HepG2 (cell line): ENCODE data around the gene AHCYL2. TPM values are rescaled to one million over a fixed set of nuclear protein-coding genes. Genes with fewer than 3 reads are reported as not detected.

Source experiments
- ATAC-seq: fragments of 200-7000 bp; cut with Tn5 transposase; 3 replicates; pipeline ENCODE4 v1.9.1; 2020; ENCODE audit warnings: mild to moderate bottlenecking, moderate library complexity
- BruUV-seq: library from RNA; stranded (reverse); fragments of 400-500 nt; replicated peaks from 2 replicates; lab custom pipeline; 2021; lab: Mats Ljungman, UMichigan
- CTCF ChIA-PET: fragments of 300-600 bp; formaldehyde crosslinking; extraction: SDS; loops from one replicate; lab custom pipeline; 2021; ENCODE audit warnings: low total read pairs, inconsistent platforms, low intra/inter-chr PET ratio; lab: Yijun Ruan, JAX
- POLR2A ChIA-PET: fragments of 350-600 bp; sonication (Branson Sonifier 250); formaldehyde crosslinking; loops from one replicate; lab custom pipeline; 2020; ENCODE audit warnings: antibody characterized with exemption, inconsistent platforms; lab: Yijun Ruan, JAX
- DNase-seq: peaks from one replicate; pipeline ENCODE4 v3.0.0-alpha.2; 2015; ENCODE audit warnings: low spot score
- FAIRE-seq: peaks from 3 replicates; lab custom pipeline; 2011; peaks lifted over from hg19 to GRCh38; lab: Jason Lieb, UNC
- H2AFZ ChIP-seq: one replicate; pipeline ENCODE4 v1.6.1; 2011; ENCODE audit warnings: low read length, inconsistent platforms
- H3K27ac ChIP-seq: fragments of 300-600 bp; 3 replicates; pipeline ENCODE4 v1.8.0; 2011; ENCODE audit warnings: mixed run types, mild to moderate bottlenecking, mixed read lengths, low read length, inconsistent platforms; ENCODE audit not compliant: insufficient read depth; ENCODE audit errors: extremely low read length
- H3K27me3 ChIP-seq, 2 experiments: fragments of 200-600 bp in 1 of 2; 2 replicates in 1 of 2; 3 replicates in 1 of 2; pipeline versions ENCODE4 v1.6.0 to v1.8.0; 2011; ENCODE audit warnings: low read length in 2 of 2, mild to moderate bottlenecking in 2 of 2, moderate library complexity in 2 of 2, inconsistent platforms in 1 of 2; ENCODE audit not compliant: insufficient read depth in 2 of 2, control insufficient read depth in 1 of 2
- H3K36me3 ChIP-seq, 2 experiments: fragments of 200-600 bp in 1 of 2; replicated peaks in 1 of 2; 2 replicates in 1 of 2; 3 replicates in 1 of 2; pipeline versions ENCODE4 v1.5.1 to v1.8.0; 2011; ENCODE audit warnings: low read length in 2 of 2, inconsistent platforms in 1 of 2; ENCODE audit not compliant: insufficient read depth in 2 of 2, control insufficient read depth in 1 of 2
- H3K4me1 ChIP-seq: 2 replicates; pipeline ENCODE4 v1.5.1; 2012; ENCODE audit warnings: low read length, inconsistent platforms; ENCODE audit not compliant: insufficient read depth
- H3K4me2 ChIP-seq: 2 replicates; pipeline ENCODE4 v1.6.0; 2011; ENCODE audit warnings: low read depth, low read length, inconsistent platforms
- H3K4me3 ChIP-seq, 3 experiments: fragments of 200-600 bp in 1 of 3; sonication (generic), shearing (Covaris generic) in 1 of 3; replicated peaks in 1 of 3; 2 replicates each; pipeline ENCODE4 v1.5.1; 2011 to 2016; ENCODE audit warnings: low read length in 3 of 3, inconsistent platforms in 2 of 3, low read depth in 2 of 3, mild to moderate bottlenecking in 2 of 3, control low read depth in 1 of 3, mixed read lengths in 1 of 3; ENCODE audit not compliant: insufficient read depth in 1 of 3
- H3K79me2 ChIP-seq: one replicate; pipeline ENCODE4 v1.6.1; 2011; ENCODE audit warnings: low read length, inconsistent platforms; ENCODE audit not compliant: insufficient read depth
- H3K9ac ChIP-seq: 2 replicates; pipeline ENCODE4 v1.6.0; 2011; ENCODE audit warnings: mild to moderate bottlenecking, low read depth, low read length, inconsistent platforms; ENCODE audit not compliant: insufficient read depth
- H3K9me3 ChIP-seq: 2 replicates; pipeline ENCODE4 v1.5.1; 2012; ENCODE audit warnings: mild to moderate bottlenecking, low read length
- H4K20me1 ChIP-seq: 2 replicates; pipeline ENCODE4 v1.6.0; 2011; ENCODE audit warnings: inconsistent platforms, mild to moderate bottlenecking, low read length, moderate library complexity; ENCODE audit not compliant: insufficient read depth
- ARID3A ChIP-seq: IDR thresholded peaks from 2 replicates; pipeline ENCODE4 v1.6.1; 2012; ENCODE audit warnings: low read depth, low read length, improper control_type of control experiment
- BHLHE40 ChIP-seq: IDR thresholded peaks from 2 replicates; pipeline ENCODE4 v1.6.1; 2011; ENCODE audit warnings: low read length, improper control_type of control experiment
- CTCF ChIP-seq: sonication (generic); formaldehyde crosslinking; IDR thresholded peaks from 2 replicates; pipeline ENCODE4 v1.5.0; 2020; ENCODE audit warnings: mild to moderate bottlenecking, missing genetic modification reagents, moderate library complexity
- DMAP1 ChIP-seq: IDR thresholded peaks from 2 replicates; pipeline ENCODE4 v1.6.1; 2016
- ELF1 ChIP-seq: sonication (generic); formaldehyde crosslinking; IDR thresholded peaks from 2 replicates; pipeline ENCODE4 v1.4.0; 2020; ENCODE audit warnings: missing genetic modification reagents
- KAT2B ChIP-seq: fragments of 150-350 bp; IDR thresholded peaks from 2 replicates; pipeline ENCODE4 v1.6.1; 2014; ENCODE audit warnings: low read depth, low read length, borderline replicate concordance
- MBD4 ChIP-seq: IDR thresholded peaks from 2 replicates; pipeline ENCODE4 v1.6.1; 2012; ENCODE audit warnings: low read length, inconsistent platforms, borderline replicate concordance
- MTA1 ChIP-seq: sonication (generic); formaldehyde crosslinking; IDR thresholded peaks from 2 replicates; pipeline ENCODE4 v1.4.0; 2020; ENCODE audit warnings: missing genetic modification reagents, mild to moderate bottlenecking, borderline replicate concordance
- PAX8 ChIP-seq: sonication (generic); formaldehyde crosslinking; IDR thresholded peaks from 2 replicates; pipeline ENCODE4 v1.8.0; 2022; ENCODE audit warnings: mild to moderate bottlenecking, missing genetic modification reagents, borderline replicate concordance
- RORA ChIP-seq: sonication (generic); formaldehyde crosslinking; IDR thresholded peaks from 2 replicates; pipeline ENCODE4 v1.5.0; 2020; ENCODE audit warnings: mild to moderate bottlenecking, missing genetic modification reagents, moderate library complexity
- SMAD1 ChIP-seq: sonication (generic); formaldehyde crosslinking; IDR thresholded peaks from 2 replicates; pipeline ENCODE4 v1.4.0; 2020; ENCODE audit warnings: missing genetic modification reagents, low read depth, mild to moderate bottlenecking, borderline replicate concordance
- TEAD3 ChIP-seq: optimal IDR thresholded peaks from 2 replicates; pipeline ENCODE3; 2016; ENCODE audit warnings: borderline replicate concordance
- ZNF615 ChIP-seq: sonication (generic); formaldehyde crosslinking; IDR thresholded peaks from 2 replicates; pipeline ENCODE4 v1.5.0; 2020; ENCODE audit warnings: mild to moderate bottlenecking, missing genetic modification reagents, borderline replicate concordance
- ZNF841 ChIP-seq: sonication (generic); formaldehyde crosslinking; IDR thresholded peaks from 2 replicates; pipeline ENCODE4 v1.8.1; 2023; ENCODE audit warnings: missing genetic modification reagents, borderline replicate concordance
- WGBS: methylation state at CpG from one replicate; pipeline ENCODE4 v1.1.6; 2017; ENCODE audit warnings: low lambda C conversion rate; 5-methylcytosine and 5-hydroxymethylcytosine counted together
- in situ Hi-C: cut with HindIII; loops from 2 replicates; pipeline ENCODE4 v1.10.0; 2017; ENCODE audit warnings: low pct_unique_long_range_greater_than_20kb; ENCODE audit not compliant: extremely low pct_ligation_motif_present
- intact Hi-C: fragments of 100-400 bp; cut with micrococcal nuclease; formaldehyde crosslinking; loops from one replicate; pipeline ENCODE4 v1.10.0; 2022; ENCODE audit not compliant: unreplicated experiment
- polyA plus RNA-seq, 8 experiments: library from polyadenylated mRNA; depleted of rRNA in 3 of 8; stranded (reverse) in 7 of 8; unstranded in 1 of 8; fragments of >200 nt; fragmentation: Illumina TruSeq in 4 of 8; extraction: Trizol in 4 of 8; gene quantifications; 2 replicates each; pipeline versions ENCODE4 v1.2.1 to v1.2.3, GENCODE V29; 2011 to 2016; ENCODE audit warnings: low read depth in 4 of 8, missing spikeins in 1 of 8, mixed read lengths in 1 of 8; ENCODE audit not compliant: insufficient read depth in 1 of 8
- total RNA-seq, 5 experiments: library from RNA; depleted of rRNA; stranded (reverse); fragments of >200 nt; fragmentation: Illumina TruSeq; extraction: Trizol; gene quantifications; 2 replicates each; pipeline ENCODE4 v1.2.3, GENCODE V29; 2016; ENCODE audit warnings: low read depth in 1 of 5
- TF ChIP-seq, protein P1 (sequence below): sonication (generic); formaldehyde crosslinking; IDR thresholded peaks from 2 replicates; pipeline ENCODE4 v1.8.1; 2023; ENCODE audit warnings: mild to moderate bottlenecking, inconsistent platforms, moderate library complexity, missing genetic modification reagents, borderline replicate concordance
- TF ChIP-seq, protein P2 (sequence below): sonication (generic); formaldehyde crosslinking; IDR thresholded peaks from 2 replicates; pipeline ENCODE4 v1.4.0; 2020; ENCODE audit warnings: mild to moderate bottlenecking, missing genetic modification reagents
- TF ChIP-seq, protein P3 (sequence below): sonication (generic); formaldehyde crosslinking; IDR thresholded peaks from 2 replicates; pipeline ENCODE4 v1.5.0; 2020; ENCODE audit warnings: mild to moderate bottlenecking, missing genetic modification reagents, borderline replicate concordance

AHCYL2 gene
- total and polyA plus RNA-seq, 2 of the 13 experiments (the other 11 are each of a cell fraction or from before 2014, with no cell fraction given) = 9.5 to 14.7 TPM

DNA sequence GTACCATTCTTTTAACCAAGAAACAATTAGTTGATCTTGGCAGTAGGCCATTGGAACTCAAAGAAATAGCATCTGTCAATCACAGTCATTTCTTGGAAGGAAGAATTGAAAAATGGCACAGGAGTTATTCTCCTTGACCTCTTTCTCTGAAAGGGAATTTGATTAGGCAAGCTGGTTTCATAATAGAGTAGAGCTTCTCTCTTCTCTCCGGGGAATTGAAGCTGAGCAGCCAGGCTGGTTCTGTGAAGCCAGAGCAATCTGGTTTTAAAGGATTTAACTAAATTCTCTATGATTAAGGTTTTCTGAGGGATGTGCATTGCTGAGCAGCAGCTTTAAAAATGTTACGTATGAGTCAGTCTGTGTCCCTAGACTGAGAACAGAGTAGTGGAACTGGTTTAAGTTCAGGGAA, 70.2 kb downstream of the AHCYL2 start (continued):
- no peak for TF ChIP-seq RORA (CRISPR knock-in tag)
- TF ChIP-seq SMAD1 (CRISPR knock-in tag) = no peak
- no peak for TF ChIP-seq PAX8 (CRISPR knock-in tag)
- no peak for TF ChIP-seq KAT2B
- TF ChIP-seq ELF1 (CRISPR knock-in tag) = no peak
- TF ChIP-seq MBD4 = no peak
- TF ChIP-seq BHLHE40 = no peak
- no peak for TF ChIP-seq MTA1
- TF ChIP-seq, protein P1, sequence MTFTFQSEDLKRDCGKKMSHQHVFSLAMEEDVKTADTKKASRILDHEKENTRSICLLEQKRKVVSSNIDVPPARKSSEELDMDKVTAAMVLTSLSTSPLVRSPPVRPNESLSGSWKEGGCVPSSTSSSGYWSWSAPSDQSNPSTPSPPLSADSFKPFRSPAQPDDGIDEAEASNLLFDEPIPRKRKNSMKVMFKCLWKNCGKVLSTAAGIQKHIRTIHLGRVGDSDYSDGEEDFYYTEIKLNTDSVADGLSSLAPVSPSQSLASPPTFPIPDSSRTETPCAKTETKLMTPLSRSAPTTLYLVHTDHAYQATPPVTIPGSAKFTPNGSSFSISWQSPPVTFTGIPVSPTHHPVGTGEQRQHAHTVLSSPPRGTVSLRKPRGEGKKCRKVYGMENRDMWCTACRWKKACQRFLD = no peak
- TF ChIP-seq DMAP1 = no peak
- TF ChIP-seq, all 625 proteins: peak for 0

DNA sequence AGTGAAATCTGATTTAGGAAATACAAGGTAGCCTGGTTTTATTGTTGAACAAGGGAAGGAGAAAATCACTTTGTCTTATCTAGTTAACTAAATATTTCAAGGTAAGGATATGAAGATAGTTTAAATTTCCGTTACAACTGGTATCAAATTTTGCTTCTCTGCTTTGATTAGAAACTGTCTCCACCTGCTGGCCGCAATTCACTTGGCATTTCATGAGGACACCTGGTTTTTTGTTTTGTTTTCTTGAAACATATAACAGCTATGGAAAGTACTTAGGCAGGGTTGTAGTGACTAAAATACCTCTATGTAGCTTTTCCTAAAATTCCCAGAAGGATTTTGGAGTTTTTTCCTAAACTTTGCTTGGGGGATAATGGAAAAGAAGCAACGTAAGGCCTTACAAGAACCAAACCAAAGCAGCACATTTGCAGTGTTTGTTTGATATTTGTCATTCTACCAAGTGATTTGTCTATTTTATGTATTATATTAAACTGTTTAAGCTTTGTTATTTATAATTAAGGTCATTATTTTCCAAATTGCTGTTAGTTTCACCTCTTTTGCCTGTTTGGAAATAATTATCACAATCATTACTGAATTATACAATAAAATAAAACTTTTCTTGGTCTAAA, 73.6 kb downstream of the AHCYL2 start:
- no peak overlapping the region for H3K4me3 ChIP-seq
- WGBS = 53% methylated on average over 3 of the region's 3 CpGs
- ChIA-PET CTCF (interaction anchor here (1.2 to 2.1 kb wide), 2 partner anchors 79 to 80 kb away, joined by 4 to 23 read pairs; no protein-coding TSS in a partner anchor), POLR2A (no interaction called here)
- H3K4me2 ChIP-seq = no peak overlapping the region
- DNase-seq (peak; percentile 36), FAIRE-seq (peak; percentile 70), ATAC-seq (no peak)
- H4K20me1 ChIP-seq = no peaks in the 10 kb centered on the region
- H3K9me3 ChIP-seq = no peaks in the 10 kb centered on the region
- no peaks in the 10 kb centered on the region for H3K79me2 ChIP-seq
- no peak overlapping the region for H3K9ac ChIP-seq
- H3K27ac ChIP-seq = no peak overlapping the region
- H2AFZ ChIP-seq = no peak overlapping the region
- H3K4me1 ChIP-seq = no peaks in the 10 kb centered on the region
- no TSS peak for BruUV-seq
- no peaks in the 10 kb centered on the region for H3K36me3 ChIP-seq
- intact Hi-C loops (loop anchor here (1.0 kb wide), 1 partner anchor 80 kb away; no protein-coding TSS in a partner anchor), in situ Hi-C loops (loop anchor here (5.0 kb wide), 1 partner anchor 81 kb away; no protein-coding TSS in a partner anchor)
- no peaks in the 10 kb centered on the region for H3K27me3 ChIP-seq
- TF ChIP-seq, protein P2, sequence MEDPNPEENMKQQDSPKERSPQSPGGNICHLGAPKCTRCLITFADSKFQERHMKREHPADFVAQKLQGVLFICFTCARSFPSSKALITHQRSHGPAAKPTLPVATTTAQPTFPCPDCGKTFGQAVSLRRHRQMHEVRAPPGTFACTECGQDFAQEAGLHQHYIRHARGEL = peak; percentile 50; the same call in 1 of the 2 replicates
- no peak for TF ChIP-seq ZNF615 (CRISPR knock-in tag)
- peak; percentile 68 for TF ChIP-seq CTCF
- TF ChIP-seq, protein P3, sequence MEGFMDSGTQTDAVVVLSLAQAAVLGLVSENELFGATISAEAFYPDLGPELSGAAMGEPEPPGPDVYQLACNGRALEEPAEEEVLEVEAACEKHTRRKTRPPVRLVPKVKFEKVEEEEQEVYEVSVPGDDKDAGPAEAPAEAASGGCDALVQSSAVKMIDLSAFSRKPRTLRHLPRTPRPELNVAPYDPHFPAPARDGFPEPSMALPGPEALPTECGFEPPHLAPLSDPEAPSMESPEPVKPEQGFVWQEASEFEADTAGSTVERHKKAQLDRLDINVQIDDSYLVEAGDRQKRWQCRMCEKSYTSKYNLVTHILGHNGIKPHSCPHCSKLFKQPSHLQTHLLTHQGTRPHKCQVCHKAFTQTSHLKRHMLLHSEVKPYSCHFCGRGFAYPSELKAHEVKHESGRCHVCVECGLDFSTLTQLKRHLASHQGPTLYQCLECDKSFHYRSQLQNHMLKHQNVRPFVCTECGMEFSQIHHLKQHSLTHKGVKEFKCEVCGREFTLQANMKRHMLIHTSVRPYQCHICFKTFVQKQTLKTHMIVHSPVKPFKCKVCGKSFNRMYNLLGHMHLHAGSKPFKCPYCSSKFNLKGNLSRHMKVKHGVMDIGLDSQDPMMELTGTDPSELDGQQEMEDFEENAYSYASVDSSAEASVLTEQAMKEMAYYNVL (CRISPR knock-in tag) = no peak
- TF ChIP-seq TEAD3 (CRISPR knock-in tag) = peak; percentile 63
- no peak for TF ChIP-seq ZNF841 (CRISPR knock-in tag)
- peak; percentile 70; the same call in 1 of the 2 replicates for TF ChIP-seq ARID3A
